HG03159 (cell line): ENCODE results near the gene MYOCD.

ENCODE experiments used
- ATAC-seq: cut with Tn5 transposase; IDR thresholded peaks from one replicate; pipeline ENCODE4 v1.9.1; 2021; ENCODE audit warnings: mild to moderate bottlenecking, moderate library complexity; ENCODE audit not compliant: unreplicated experiment

The MYOCD gene

DNA sequence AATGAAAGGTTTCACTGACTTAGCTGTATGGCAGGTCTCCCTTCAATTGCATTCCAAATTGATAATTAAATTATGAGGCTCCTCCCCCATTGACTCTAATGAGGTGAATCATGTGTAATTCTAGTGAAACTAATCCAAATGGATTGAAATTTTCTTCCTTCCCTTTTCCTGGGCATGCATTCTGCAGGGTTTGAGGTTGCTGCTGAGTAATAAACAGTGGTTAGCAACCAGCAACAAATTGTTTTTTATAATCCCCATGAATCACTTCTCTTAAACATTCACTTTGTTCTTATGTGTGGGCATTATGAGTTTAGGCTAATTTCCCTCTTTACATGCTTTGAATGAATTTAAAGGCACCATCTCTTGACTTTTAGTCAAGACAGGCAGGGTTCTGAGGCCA is 43.4 kb downstream of the MYOCD start:
- ATAC-seq, result no peak

- ATAC-seq, result no peak
Observed at GRCh38 chr17:12712415-12712814, 46.7 kb downstream of the MYOCD start.

GRCh38 chr17:12712941-12713340 is 47.3 kb downstream of the MYOCD start:
- no peak for ATAC-seq

GRCh38 chr17:12719948-12720347 is 54.3 kb downstream of the MYOCD start:
- ATAC-seq, result no peak

GRCh38 chr17:12721581-12721980 is 55.9 kb downstream of the MYOCD start:
- ATAC-seq, result no peak

GRCh38 chr17:12722282-12722681 is 56.6 kb downstream of the MYOCD start:
- ATAC-seq, result no peak

DNA sequence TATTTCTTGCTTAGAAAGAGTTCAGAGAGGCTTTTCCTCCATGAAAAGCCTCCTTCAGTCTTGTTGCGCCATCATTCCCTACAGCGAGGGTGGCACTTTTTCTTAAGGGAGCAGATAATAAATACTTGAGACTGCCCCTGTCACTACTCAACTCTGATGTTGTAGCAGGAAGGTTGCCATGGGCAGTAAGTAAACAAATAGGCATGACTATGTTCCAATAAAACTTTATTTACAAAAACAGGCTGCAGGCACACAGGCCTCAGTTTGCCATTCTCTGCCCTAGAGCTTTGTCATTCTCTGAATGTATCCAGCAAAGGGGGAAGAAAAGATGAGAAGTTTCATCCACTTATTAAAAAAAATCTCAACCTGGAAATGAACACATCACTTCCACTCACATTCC is 60.4 kb downstream of the MYOCD start:
- no peak for ATAC-seq

GRCh38 chr17:12727076-12727760 is 61.5 kb downstream of the MYOCD start:
- ATAC-seq, result no peak

GRCh38 chr17:12727881-12728280 is 62.2 kb downstream of the MYOCD start:
- no peak for ATAC-seq

DNA sequence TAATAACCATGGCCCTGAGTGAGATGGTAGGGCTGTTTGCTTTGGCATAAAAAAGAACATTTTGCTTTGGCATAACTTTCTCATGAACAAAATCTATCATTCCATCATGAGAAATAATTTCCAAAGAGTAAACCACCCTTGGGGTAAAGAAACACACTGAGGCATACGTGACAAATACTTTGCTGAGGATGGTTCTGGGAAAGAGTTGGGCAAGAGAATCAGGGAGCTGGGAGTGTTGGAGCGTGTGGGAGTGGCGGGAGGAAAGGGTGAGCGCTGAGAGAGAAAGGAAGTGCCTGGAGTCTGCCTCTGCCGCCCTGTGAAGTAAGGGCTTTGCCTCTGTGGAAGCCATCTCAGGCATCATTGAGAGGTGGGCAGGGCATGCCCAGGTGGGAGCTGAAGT is 63.4 kb downstream of the MYOCD start:
- no peak for ATAC-seq

GRCh38 chr17:12730421-12730820 is 64.7 kb downstream of the MYOCD start:
- no peak for ATAC-seq

DNA sequence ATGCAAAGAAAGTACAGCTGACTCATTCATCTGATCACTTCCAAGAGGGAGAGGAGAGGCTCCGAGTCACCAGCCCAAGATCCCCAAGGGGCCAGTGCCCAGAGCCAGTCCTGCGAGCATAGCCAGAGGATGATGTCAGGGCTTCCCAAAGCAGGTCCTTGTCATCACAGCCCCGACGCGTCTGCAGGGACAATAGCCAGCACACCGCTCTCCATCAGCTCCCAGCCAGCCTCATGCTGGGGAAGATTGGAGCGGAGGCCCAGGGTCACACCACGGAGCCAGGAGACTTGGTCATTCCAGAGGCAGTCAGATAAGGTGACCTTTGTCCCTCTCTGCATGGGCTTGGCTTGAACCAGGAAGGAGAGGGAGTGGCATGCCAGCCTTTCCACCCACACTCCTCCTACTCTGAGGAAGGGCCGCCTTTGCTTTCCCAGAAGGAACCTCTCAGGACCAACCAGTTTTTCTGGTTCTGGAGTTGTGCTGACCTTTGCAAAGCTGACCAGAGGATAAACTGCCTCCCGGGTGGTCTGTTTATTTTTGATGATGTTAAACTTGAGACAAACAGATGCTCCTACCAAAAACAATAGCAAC is 65.3 kb downstream of the MYOCD start:
- ATAC-seq, result no peak

DNA sequence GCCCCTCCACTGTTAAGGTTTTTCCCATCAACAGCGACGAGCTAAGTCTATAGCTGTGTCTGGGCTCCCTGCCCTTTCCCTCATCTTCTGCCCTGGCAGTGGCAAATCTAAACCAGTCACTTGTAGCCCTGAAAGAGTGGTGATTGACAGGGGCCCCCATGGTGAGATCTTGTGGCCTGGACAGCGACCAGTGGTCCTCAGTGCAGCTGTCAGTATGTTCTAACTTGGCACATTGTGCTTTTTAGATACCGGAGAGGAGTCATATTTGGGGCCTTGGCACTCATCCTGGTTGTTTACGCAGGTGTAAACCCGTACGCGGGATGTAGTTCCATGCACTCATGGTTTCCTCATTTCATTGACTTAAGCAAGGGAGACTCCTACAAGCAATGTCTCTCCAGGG is 66.1 kb downstream of the MYOCD start:
- no peak for ATAC-seq

GRCh38 chr17:12732366-12732765 is 66.7 kb downstream of the MYOCD start:
- no peak for ATAC-seq

DNA sequence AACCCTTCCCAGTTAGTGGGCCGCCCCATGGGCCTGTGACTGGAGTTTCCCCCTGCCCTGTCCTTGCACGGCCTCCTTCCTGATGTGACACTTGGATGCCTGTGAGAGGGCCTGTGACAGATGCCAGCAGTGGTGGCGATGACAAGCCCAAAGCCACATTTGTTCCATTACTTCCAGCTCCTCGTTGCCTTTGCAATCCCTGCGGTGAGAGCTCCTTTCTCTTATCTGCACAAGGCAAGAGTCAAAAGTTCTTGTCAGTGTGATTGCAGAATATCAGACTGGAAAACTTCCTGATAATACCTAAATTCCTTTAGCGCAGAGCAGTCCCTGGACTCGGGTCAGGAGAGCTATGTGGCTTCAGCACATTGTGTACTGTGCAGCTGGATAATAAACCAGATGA is 69.2 kb downstream of the MYOCD start:
- no peak for ATAC-seq

- ATAC-seq, result no peak
Observed at GRCh38 chr17:12735517-12735916, 69.8 kb downstream of the MYOCD start.

DNA sequence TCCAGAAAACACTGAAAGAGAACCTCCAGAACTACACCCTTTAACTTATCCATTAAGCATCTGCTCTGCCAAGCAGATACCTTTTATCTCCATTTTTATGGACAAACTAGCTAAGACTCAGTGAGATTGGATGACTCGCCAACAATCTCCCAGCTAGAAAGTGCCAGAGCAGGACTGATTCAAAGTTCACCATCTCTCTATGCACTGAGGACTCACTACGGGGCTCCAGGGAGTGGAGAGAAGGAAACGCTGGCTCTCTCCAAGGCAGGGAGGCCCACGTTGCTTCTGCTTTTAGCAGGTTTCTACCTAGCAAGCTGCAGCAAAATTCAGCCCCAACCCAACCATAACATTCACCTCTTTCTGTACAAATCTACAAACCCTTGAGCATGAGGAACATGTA is 70.8 kb downstream of the MYOCD start:
- ATAC-seq, result no peak

GRCh38 chr17:12737740-12738469 is 72.2 kb downstream of the MYOCD start:
- ATAC-seq, result no peak

DNA sequence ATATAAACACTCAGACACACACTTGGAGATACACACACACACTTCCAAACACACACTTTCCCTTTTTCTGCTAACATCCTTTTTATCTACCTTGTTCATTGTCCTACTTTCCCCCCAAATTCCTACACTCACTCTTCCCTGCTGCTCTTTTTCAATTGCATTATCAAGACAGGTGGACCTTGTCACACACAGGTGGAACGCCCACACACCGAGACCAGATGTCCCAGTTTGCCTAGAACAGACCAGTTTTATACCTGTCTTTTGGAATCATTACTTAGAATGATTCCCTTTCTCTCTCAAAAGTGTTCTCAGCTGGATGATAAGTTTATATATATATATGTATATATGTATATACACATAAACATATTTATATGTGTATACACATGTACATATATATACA is 72.9 kb downstream of the MYOCD start:
- no peak for ATAC-seq

DNA sequence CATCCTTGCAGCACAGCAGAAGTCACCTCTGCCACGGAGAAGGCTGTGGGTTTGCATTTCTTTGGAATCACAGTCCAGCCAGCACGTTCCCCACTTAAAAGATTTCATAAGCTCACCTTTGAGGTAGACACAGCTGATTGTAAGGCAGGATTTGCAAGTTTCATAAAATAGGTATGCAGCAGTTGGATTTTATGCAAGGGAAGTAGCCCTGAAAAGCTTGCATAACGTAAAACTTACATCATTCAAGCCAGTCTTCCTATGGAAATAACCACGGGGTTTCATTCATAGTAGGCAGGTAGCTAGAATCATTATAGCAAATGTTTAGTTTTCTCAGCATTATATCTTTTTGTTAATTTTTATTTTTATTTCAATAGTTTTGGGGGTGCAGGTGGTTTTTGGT is 73.8 kb downstream of the MYOCD start:
- ATAC-seq, result no peak

DNA sequence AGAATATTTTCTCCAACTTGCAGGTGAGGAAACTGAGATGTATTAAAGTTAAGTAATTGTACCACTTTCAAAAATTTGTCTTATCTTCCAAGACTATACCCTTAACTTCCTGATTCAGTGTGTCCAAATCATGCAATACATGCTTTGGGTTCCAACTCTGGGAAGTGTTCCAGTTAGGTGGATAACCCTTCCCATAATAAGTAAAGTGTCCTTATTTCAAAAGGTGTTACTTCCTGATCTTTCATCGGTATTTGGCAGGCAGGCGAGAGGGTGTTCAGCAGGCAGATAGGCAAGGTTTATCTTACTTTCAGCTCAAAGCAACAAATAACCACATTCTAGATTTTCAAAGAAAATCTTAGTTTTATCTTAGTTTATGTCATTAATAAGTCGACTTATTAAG is 77.4 kb downstream of the MYOCD start:
- ATAC-seq, result no peak

GRCh38 chr17:12744298-12744697 is 78.6 kb downstream of the MYOCD start:
- ATAC-seq, result no peak
